ENCODE data around the gene CD2AP. TPM values are rescaled to one million over a fixed set of nuclear protein-coding genes. Genes with fewer than 3 reads are reported as not detected.

CD2AP gene, protein sequence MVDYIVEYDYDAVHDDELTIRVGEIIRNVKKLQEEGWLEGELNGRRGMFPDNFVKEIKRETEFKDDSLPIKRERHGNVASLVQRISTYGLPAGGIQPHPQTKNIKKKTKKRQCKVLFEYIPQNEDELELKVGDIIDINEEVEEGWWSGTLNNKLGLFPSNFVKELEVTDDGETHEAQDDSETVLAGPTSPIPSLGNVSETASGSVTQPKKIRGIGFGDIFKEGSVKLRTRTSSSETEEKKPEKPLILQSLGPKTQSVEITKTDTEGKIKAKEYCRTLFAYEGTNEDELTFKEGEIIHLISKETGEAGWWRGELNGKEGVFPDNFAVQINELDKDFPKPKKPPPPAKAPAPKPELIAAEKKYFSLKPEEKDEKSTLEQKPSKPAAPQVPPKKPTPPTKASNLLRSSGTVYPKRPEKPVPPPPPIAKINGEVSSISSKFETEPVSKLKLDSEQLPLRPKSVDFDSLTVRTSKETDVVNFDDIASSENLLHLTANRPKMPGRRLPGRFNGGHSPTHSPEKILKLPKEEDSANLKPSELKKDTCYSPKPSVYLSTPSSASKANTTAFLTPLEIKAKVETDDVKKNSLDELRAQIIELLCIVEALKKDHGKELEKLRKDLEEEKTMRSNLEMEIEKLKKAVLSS
- total RNA-seq (2021) (20.6 and 23.7 TPM in 2 replicates), Bru-seq, nascent RNA (percentile 86 among the genes with signal in this experiment), BruChase-seq, experiment 1, labeled RNA remaining after a 2-hour chase (percentile 75 among the genes with signal in this experiment), BruChase-seq, experiment 2, labeled RNA remaining after a 6-hour chase (percentile 68 among the genes with signal in this experiment)
- long read RNA-seq, full-length matches to known transcripts: 15 of 22 reads
- long read RNA-seq, partial matches to known transcripts: 2 of 22 reads
- long read RNA-seq, other reads (novel, unspliced or antisense): 5 of 22 reads

DNA sequence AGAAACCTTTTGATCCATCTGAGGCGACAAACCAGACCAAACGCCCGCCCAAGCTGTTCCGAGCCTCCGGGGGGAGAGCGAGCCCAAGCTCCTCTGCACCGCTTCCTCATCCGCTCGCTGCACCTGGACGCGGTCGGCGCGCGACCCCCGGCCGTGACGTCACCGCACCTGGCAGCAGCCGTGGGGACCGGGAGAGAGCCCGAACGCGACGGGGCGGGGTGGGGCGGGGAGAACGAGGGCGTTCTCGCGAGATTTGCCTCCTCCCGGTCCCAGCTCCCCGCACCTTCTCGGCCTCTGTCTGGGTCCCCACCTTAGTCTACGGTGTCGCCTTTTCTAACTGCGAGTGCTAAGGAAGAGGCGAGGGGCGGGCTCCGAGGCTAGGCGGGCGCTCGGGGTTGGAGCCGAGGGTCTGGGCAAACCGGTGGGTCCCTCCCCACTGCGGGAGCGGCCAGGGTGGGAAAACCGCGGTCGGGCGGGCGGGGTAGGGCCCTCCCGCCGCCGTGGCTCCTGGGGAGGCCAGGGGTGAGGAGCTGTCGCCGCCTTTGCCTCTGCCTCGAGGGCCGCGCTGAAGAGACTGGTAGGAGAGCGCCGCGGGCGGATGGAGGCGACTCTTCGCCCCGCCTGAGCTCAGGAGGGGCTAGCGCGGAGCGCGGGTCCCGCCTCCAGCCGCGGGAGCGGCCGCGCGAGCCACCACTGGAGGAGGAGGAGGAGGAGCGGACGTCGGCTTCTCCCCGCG lies at the start of gene CD2AP:
TSS of gene CD2AP (plus strand) at position 293 of the 736 bp plus-strand sequence. CDS start 456 bp downstream, outside the sequence.
- intact Hi-C loops (cut with micrococcal nuclease; ENCODE audit: unreplicated experiment): no loop called here
- TF ChIP-seq EZH2 (IDR thresholded peaks at IDR 0.05; ENCODE audit: borderline replicate concordance, low read depth, low read length, poor library complexity, severe bottlenecking): no peak
- TF ChIP-seq, protein P1, sequence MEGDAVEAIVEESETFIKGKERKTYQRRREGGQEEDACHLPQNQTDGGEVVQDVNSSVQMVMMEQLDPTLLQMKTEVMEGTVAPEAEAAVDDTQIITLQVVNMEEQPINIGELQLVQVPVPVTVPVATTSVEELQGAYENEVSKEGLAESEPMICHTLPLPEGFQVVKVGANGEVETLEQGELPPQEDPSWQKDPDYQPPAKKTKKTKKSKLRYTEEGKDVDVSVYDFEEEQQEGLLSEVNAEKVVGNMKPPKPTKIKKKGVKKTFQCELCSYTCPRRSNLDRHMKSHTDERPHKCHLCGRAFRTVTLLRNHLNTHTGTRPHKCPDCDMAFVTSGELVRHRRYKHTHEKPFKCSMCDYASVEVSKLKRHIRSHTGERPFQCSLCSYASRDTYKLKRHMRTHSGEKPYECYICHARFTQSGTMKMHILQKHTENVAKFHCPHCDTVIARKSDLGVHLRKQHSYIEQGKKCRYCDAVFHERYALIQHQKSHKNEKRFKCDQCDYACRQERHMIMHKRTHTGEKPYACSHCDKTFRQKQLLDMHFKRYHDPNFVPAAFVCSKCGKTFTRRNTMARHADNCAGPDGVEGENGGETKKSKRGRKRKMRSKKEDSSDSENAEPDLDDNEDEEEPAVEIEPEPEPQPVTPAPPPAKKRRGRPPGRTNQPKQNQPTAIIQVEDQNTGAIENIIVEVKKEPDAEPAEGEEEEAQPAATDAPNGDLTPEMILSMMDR (conservative IDR thresholded peaks at IDR 0.05; ENCODE audit: low read depth, low read length): 0 out of 2 replicates have a peak, but pooled peaks have one; percentile 12
- no TSS peak for BruUV-seq (replicated peaks)
- DNase-seq (ENCODE audit: low spot score): peak; percentile 89
- ChIA-PET CTCF (no interaction called here), POLR2A (ENCODE audit: low non-redundant PET) (interaction anchor here (0.5 kb wide), 2 partner anchors 53 to 83 kb away, joined by 3 to 4 read pairs; no protein-coding TSS in a partner anchor)
- Histone ChIP-seq H3K36me3 (ENCODE audit: insufficient read depth, low read length, poor library complexity, severe bottlenecking) (no peaks in the 10 kb centered on the region), H3K27me3 (replicated peaks; ENCODE audit: insufficient read depth, low read depth, low read length, poor library complexity) (no peaks in the 10 kb centered on the region), H3K4me3 (ENCODE audit: low read depth, low read length, poor library complexity, severe bottlenecking) (peak within 1 kb of the TSS; percentile 92), H3K27ac (ENCODE audit: low read depth, low read length, poor library complexity, severe bottlenecking) (peak within 1 kb of the TSS; percentile 90), H3K9me3 (ENCODE audit: low read depth, low read length, poor library complexity, severe bottlenecking) (no peaks in the 10 kb centered on the region), H3K4me1 (ENCODE audit: insufficient read depth, low read length, poor library complexity, severe bottlenecking) (peaks cover 12% of the 10 kb centered on the region)

DNA sequence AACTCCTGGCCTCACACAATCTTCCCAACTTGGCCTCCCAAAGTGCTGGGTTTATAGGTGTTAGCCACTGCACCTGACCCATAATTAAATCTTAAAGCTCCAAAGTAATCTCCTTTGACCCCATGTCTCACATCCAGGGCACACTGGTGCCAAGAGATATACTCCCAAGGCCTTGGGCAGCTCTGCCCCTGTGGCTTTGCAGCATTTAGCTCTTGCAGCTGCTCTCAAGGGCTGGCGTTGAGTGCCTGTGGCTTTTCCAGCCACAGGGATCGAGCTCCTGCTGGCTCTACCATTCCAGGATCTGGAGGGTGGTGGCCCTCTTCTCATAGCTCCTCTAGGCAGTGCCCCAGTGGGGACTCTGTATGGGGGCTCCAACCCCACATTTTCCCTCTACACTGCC lies 49.3 kb upstream of the CD2AP start:
- H3K27ac ChIP-seq (ENCODE audit: low read depth, low read length, poor library complexity, severe bottlenecking): no peak overlapping the region
- H3K27me3 ChIP-seq (replicated peaks; ENCODE audit: insufficient read depth, low read depth, low read length, poor library complexity): no peaks in the 10 kb centered on the region
- TF ChIP-seq EZH2 (IDR thresholded peaks at IDR 0.05; ENCODE audit: borderline replicate concordance, low read depth, low read length, poor library complexity, severe bottlenecking): no peak
- TF ChIP-seq, protein P1 (conservative IDR thresholded peaks at IDR 0.05; ENCODE audit: low read depth, low read length): no peak
- H3K4me1 ChIP-seq (ENCODE audit: insufficient read depth, low read length, poor library complexity, severe bottlenecking): no peaks in the 10 kb centered on the region
- H3K36me3 ChIP-seq (ENCODE audit: insufficient read depth, low read length, poor library complexity, severe bottlenecking): no peaks in the 10 kb centered on the region
- no peaks in the 10 kb centered on the region for H3K9me3 ChIP-seq (ENCODE audit: low read depth, low read length, poor library complexity, severe bottlenecking)
- POLR2A ChIA-PET (ENCODE audit: low non-redundant PET): no interaction called here
- no peak overlapping the region for H3K4me3 ChIP-seq (ENCODE audit: low read depth, low read length, poor library complexity, severe bottlenecking)
- intact Hi-C loops (cut with micrococcal nuclease; ENCODE audit: unreplicated experiment): no loop called here
- no peak for DNase-seq (ENCODE audit: low spot score)
- BruUV-seq (replicated peaks): no TSS peak
- CTCF ChIA-PET: no interaction called here

Measured in A673 (cell line).